ENCODE data around the gene ROBO1. TPM values are rescaled to one million over a fixed set of nuclear protein-coding genes. Genes with fewer than 3 reads are reported as not detected.
"Not testable (repeated sequence)": the region's sequence is repeated elsewhere in the genome, so short reads cannot be mapped to it uniquely, and the experiment has no call there.

The ROBO1 gene
- total and polyA plus RNA-seq, 2 donors (not counting 1 experiment from before 2014, with no cell fraction given) = 0.27 to 3.2 TPM

DNA sequence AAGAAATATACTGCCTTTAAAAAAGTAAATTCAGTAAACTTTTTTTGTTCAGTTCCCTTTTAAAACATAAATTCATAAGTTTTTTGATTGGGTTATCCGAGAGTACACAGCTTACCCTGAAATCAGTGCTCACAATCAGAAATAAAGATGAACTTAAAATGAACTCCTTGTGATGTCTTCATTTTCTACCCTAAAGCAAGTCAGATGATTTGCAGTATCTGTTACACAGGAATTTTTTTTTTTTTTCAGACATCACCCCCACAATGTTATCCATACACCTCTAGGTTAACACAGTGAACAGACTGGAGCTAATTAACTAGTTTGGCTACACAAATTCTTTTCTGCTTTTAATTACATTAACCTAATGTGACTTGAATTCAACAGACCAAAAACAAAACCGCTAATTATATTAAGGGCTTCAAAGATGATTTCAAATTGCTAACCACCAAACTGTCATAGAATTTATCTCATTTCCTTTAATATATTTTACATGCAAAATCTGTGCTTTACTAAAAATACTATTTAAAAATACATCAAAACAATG is 1042.0 kb downstream of the ROBO1 start:
- intact Hi-C loops (cut with micrococcal nuclease) = no loop called here
- CTCF ChIA-PET = no interaction called here
- WGBS (ENCODE audit: insufficient coverage) = no CpG with 5 or more reads among the region's 2 CpGs

DNA sequence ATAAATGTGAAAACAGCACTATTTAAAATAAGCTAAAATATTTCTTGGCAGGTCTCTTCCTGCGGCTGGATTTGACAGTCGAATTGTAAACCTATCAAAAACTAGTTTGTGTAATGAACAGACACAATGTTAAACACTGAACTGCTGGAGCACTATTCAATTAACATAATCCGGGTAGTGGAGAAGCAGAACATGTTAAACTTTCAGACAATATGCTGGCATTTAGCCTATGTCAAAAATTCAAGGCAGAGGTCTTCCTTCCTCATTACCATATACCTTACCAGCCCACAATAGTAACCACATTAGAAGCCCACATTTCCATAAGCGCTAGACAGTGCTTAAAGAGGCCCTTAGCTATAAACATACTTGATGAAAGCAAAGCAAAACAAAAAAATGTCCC is 1042.9 kb downstream of the ROBO1 start:
- POLR2A ChIA-PET = no interaction called here
- TF ChIP-seq CTCF (IDR thresholded peaks at IDR 0.05) = no peak
- TF ChIP-seq EZH2 (IDR thresholded peaks at IDR 0.05; ENCODE audit: borderline replicate concordance, insufficient read depth, low read depth, low read length, poor library complexity, severe bottlenecking) = no peak
- no peaks in the 10 kb centered on the region for H3K9me3 ChIP-seq (ENCODE audit: control extremely low read depth in 1 of 3, control insufficient read depth in 2 of 3, insufficient read depth in 1 of 3, low read length in 2 of 3)
- no peaks in the 10 kb centered on the region for H4K20me1 ChIP-seq (ENCODE audit: control insufficient read depth, insufficient read depth, low read length, poor library complexity, severe bottlenecking)
- H3K9me3 Mint-ChIP-seq (ENCODE audit: insufficient read depth) = no peaks in the 10 kb centered on the region
- intact Hi-C loops (cut with micrococcal nuclease) = no loop called here
- no peak overlapping the region for H3K27ac Mint-ChIP-seq
- H3K79me2 ChIP-seq (ENCODE audit: control insufficient read depth, insufficient read depth, low read length) = no peaks in the 10 kb centered on the region
- H3K4me1 Mint-ChIP-seq = no peaks in the 10 kb centered on the region
- H3K27me3 Mint-ChIP-seq = no peaks in the 10 kb centered on the region
- no peak overlapping the region for H3K4me2 ChIP-seq (replicated peaks; ENCODE audit: low read depth, low read length, poor library complexity, severe bottlenecking)
- CTCF ChIA-PET = no interaction called here
- no peak overlapping the region for H3K4me3 Mint-ChIP-seq
- ATAC-seq (ENCODE audit: low read depth) (no peak), DNase-seq (no peak)
- no peaks in the 10 kb centered on the region for H3K4me1 ChIP-seq (ENCODE audit: control insufficient read depth in 2 of 2, insufficient read depth in 2 of 2, low read length in 2 of 2)
- no peak overlapping the region for H3K4me3 ChIP-seq (ENCODE audit: control extremely low read depth in 1 of 5, extremely low read depth in 1 of 5, insufficient read depth in 1 of 5, low read depth in 2 of 5, low read length in 4 of 5)
- no peaks in the 10 kb centered on the region for H3K36me3 ChIP-seq (replicated peaks in 1 of 2; ENCODE audit: control extremely low read depth in 1 of 2, control insufficient read depth in 1 of 2, extremely low read depth in 1 of 2, insufficient read depth in 2 of 2, low read length in 1 of 2)
- H3K27ac ChIP-seq (ENCODE audit: low read length in 2 of 2) = no peak overlapping the region
- 90% methylated on average over 3 of the region's 4 CpGs for WGBS (ENCODE audit: insufficient coverage)
- H3K27me3 ChIP-seq (replicated peaks in 1 of 4; ENCODE audit: control extremely low read depth in 1 of 4, control insufficient read depth in 3 of 4, insufficient read depth in 4 of 4, low read length in 3 of 4) = no peaks in the 10 kb centered on the region
- H3K9ac ChIP-seq (ENCODE audit: low read length) = no peak overlapping the region
- H2AFZ ChIP-seq (ENCODE audit: insufficient read depth, low read depth, low read length, poor library complexity, severe bottlenecking) = no peak overlapping the region

More for the DNA sequence above, 1042.0 kb downstream of the ROBO1 start:
- no peaks in the 10 kb centered on the region for H3K4me1 Mint-ChIP-seq
- Histone ChIP-seq H3K4me2 (replicated peaks; ENCODE audit: low read depth, low read length, poor library complexity, severe bottlenecking) (no peak overlapping the region), H3K4me1 (ENCODE audit: control insufficient read depth in 2 of 2, insufficient read depth in 2 of 2, low read length in 2 of 2) (no peaks in the 10 kb centered on the region), H4K20me1 (ENCODE audit: control insufficient read depth, insufficient read depth, low read length, poor library complexity, severe bottlenecking) (no peaks in the 10 kb centered on the region), H3K27me3 (replicated peaks in 1 of 4; ENCODE audit: control extremely low read depth in 1 of 4, control insufficient read depth in 3 of 4, insufficient read depth in 4 of 4, low read length in 3 of 4) (no peaks in the 10 kb centered on the region), H3K79me2 (ENCODE audit: control insufficient read depth, insufficient read depth, low read length) (no peaks in the 10 kb centered on the region), H3K9ac (ENCODE audit: low read length) (no peak overlapping the region), H3K27ac (ENCODE audit: low read length in 2 of 2) (no peak overlapping the region), H2AFZ (ENCODE audit: insufficient read depth, low read depth, low read length, poor library complexity, severe bottlenecking) (no peak overlapping the region), H3K4me3 (ENCODE audit: control extremely low read depth in 1 of 5, extremely low read depth in 1 of 5, insufficient read depth in 1 of 5, low read depth in 2 of 5, low read length in 4 of 5) (no peak overlapping the region), H3K36me3 (replicated peaks in 1 of 2; ENCODE audit: control extremely low read depth in 1 of 2, control insufficient read depth in 1 of 2, extremely low read depth in 1 of 2, insufficient read depth in 2 of 2, low read length in 1 of 2) (no peaks in the 10 kb centered on the region), H3K9me3 (ENCODE audit: control extremely low read depth in 1 of 3, control insufficient read depth in 2 of 3, insufficient read depth in 1 of 3, low read length in 2 of 3) (no peaks in the 10 kb centered on the region)
- ATAC-seq (ENCODE audit: low read depth) (no peak), DNase-seq (no peak)
- H3K27me3 Mint-ChIP-seq = no peaks in the 10 kb centered on the region
- POLR2A ChIA-PET = no interaction called here
- no peak overlapping the region for H3K27ac Mint-ChIP-seq
- no peaks in the 10 kb centered on the region for H3K9me3 Mint-ChIP-seq (ENCODE audit: insufficient read depth)
- no peak overlapping the region for H3K4me3 Mint-ChIP-seq
- TF ChIP-seq CTCF (IDR thresholded peaks at IDR 0.05) (no peak), EZH2 (IDR thresholded peaks at IDR 0.05; ENCODE audit: borderline replicate concordance, insufficient read depth, low read depth, low read length, poor library complexity, severe bottlenecking) (no peak)

GRCh38 chr3:78724364-78724763 is 1043.4 kb downstream of the ROBO1 start:
- H3K9me3 ChIP-seq (ENCODE audit: control extremely low read depth in 1 of 3, control insufficient read depth in 2 of 3, insufficient read depth in 1 of 3, low read length in 2 of 3); H4K20me1 ChIP-seq (ENCODE audit: control insufficient read depth, insufficient read depth, low read length, poor library complexity, severe bottlenecking); H3K27me3 ChIP-seq (replicated peaks in 1 of 4; ENCODE audit: control extremely low read depth in 1 of 4, control insufficient read depth in 3 of 4, insufficient read depth in 4 of 4, low read length in 3 of 4); DNase-seq; H3K27ac Mint-ChIP-seq; H3K79me2 ChIP-seq (ENCODE audit: control insufficient read depth, insufficient read depth, low read length); POLR2A ChIA-PET; H3K9ac ChIP-seq (ENCODE audit: low read length); H2AFZ ChIP-seq (ENCODE audit: insufficient read depth, low read depth, low read length, poor library complexity, severe bottlenecking); H3K4me1 Mint-ChIP-seq; H3K9me3 Mint-ChIP-seq (ENCODE audit: insufficient read depth); intact Hi-C loops (cut with micrococcal nuclease); ATAC-seq (ENCODE audit: low read depth); H3K4me3 Mint-ChIP-seq; H3K4me1 ChIP-seq (ENCODE audit: control insufficient read depth in 2 of 2, insufficient read depth in 2 of 2, low read length in 2 of 2); CTCF ChIA-PET; H3K27me3 Mint-ChIP-seq; H3K4me2 ChIP-seq (replicated peaks; ENCODE audit: low read depth, low read length, poor library complexity, severe bottlenecking); H3K36me3 ChIP-seq (replicated peaks in 1 of 2; ENCODE audit: control extremely low read depth in 1 of 2, control insufficient read depth in 1 of 2, extremely low read depth in 1 of 2, insufficient read depth in 2 of 2, low read length in 1 of 2); H3K27ac ChIP-seq (ENCODE audit: low read length in 2 of 2); H3K4me3 ChIP-seq (ENCODE audit: control extremely low read depth in 1 of 5, extremely low read depth in 1 of 5, insufficient read depth in 1 of 5, low read depth in 2 of 5, low read length in 4 of 5): not testable (repeated sequence)
- WGBS (ENCODE audit: insufficient coverage) = no CpG with 5 or more reads among the region's 5 CpGs

Data from B cell (primary cell).